NCI-H1436 treated with DMSO at 0.1 percent for 48 hours (cell line): ENCODE results near the gene ESM1.

Experiments
- DNase-seq: peaks from one replicate; lab custom pipeline; 2025; lab: John Stamatoyannopoulos, UW

Gene ESM1

GRCh38 chr5:54981928-54982327, 3.5 kb downstream of the ESM1 start:
- no peak for DNase-seq

GRCh38 chr5:54975701-54976100, 9.7 kb downstream of the ESM1 start:
- DNase-seq = no peak

- DNase-seq = no peak
Observed at GRCh38 chr5:54969856-54970828, 15.3 kb downstream of the ESM1 start.

- no peak for DNase-seq
Observed at GRCh38 chr5:54969242-54969641, 16.2 kb downstream of the ESM1 start.

- no peak for DNase-seq
Observed at GRCh38 chr5:54965806-54966205, 19.6 kb downstream of the ESM1 start.

GRCh38 chr5:54964405-54964804, 21.0 kb downstream of the ESM1 start:
- no peak for DNase-seq

- no peak for DNase-seq
Observed at GRCh38 chr5:54959673-54960418, 25.5 kb downstream of the ESM1 start.

GRCh38 chr5:54956922-54957321, 28.5 kb downstream of the ESM1 start:
- DNase-seq = no peak

- DNase-seq = no peak
Observed at GRCh38 chr5:54947187-54947586, 38.2 kb downstream of the ESM1 start.

- no peak for DNase-seq
Observed at GRCh38 chr5:54946306-54946819, 39.0 kb downstream of the ESM1 start.

DNA sequence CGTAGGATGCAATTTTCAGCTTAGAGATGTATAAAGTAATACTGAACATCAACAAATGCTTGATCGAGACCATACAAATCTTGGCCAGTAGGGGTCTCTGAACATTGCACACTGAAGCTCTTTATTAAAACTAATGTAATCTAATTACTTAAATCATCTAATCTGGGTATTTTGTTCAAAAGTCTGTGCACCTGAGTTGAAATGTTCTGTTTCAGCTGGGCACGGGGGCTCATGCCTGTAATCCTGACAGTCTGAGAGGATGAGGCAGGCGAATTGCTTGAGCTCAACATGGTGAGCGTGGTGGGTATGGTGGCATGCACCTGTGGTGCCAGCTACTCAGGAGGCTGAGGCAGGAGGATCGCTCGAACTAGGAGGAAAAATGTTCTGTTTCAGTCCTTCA, 41.0 kb downstream of the ESM1 start:
- DNase-seq = no peak

- DNase-seq = no peak
Observed at GRCh38 chr5:54942064-54942778, 43.2 kb downstream of the ESM1 start.

DNA sequence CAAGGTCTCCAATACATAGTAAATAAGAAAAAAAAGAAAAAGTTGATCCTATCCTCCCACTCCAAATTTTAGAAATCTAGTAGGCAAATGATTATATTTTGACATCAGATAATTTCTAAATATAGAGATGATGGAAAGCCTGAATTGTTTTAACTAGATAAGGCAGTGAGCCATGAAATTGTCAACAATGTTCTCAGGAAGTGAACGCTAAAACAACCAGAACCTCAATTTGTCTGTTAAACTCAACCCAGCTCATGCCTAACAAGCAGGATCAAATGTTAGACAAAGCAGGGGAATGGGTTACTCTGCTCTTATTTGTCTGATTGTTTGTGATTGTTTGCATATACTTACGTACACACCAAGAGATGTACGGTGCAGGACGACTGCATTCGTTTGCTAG, 49.2 kb downstream of the ESM1 start:
- no peak for DNase-seq

DNA sequence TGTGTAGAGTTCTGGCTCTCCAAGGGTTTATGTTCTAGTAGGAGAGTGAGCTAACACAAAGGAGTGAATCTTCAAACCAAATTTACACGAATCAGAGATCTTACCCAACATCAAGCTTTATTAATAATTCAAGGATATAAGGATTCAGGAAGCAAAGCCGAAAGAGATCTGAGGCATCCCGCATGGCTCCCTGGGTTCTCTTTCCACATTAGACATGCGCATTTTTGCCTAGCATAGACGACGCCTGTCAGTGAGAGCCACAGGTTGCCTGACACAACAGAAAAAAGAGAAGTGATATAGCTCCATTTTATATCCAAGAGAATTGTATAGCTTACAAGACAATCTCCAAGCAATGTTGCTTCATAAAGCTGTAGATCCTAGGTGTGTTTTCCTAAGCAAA, 52.6 kb downstream of the ESM1 start:
- DNase-seq = no peak

GRCh38 chr5:54930736-54931135, 54.7 kb downstream of the ESM1 start:
- DNase-seq = no peak
